H1 (cell line): Measurements from ENCODE around the gene CPLX1. TPM values are rescaled to one million over a fixed set of nuclear protein-coding genes. Genes with fewer than 3 reads are reported as not detected.
A peak's percentile ranks its signal among the peaks of the same experiment; 100 is the strongest.

Experiments
- CTCF ChIA-PET: fragments of 300-600 bp; sonication (Branson Sonifier 250); formaldehyde crosslinking; loops from one replicate; lab custom pipeline; 2021; ENCODE audit not compliant: partially characterized antibody; lab: Charles Lee
- POLR2A ChIA-PET: fragments of 300-600 bp; sonication (Branson Sonifier 250); formaldehyde crosslinking; loops from one replicate; lab custom pipeline; 2021; ENCODE audit warnings: inconsistent platforms; ENCODE audit not compliant: partially characterized antibody; lab: Charles Lee
- DNase-seq, 2 experiments: peaks; one replicate each; pipeline versions ENCODE4 v3.0.0 to v3.0.0-alpha.2; 2010 to 2022; ENCODE audit warnings: low spot score in 2 of 2, low read depth in 1 of 2, mixed read lengths in 1 of 2
- FAIRE-seq: peaks from 2 replicates; lab custom pipeline; 2011; peaks lifted over from hg19 to GRCh38; lab: Jason Lieb, UNC
- H2AFZ ChIP-seq: 2 replicates; pipeline ENCODE4 v1.8.1; 2012; ENCODE audit warnings: low read length, inconsistent platforms
- H2AK5ac ChIP-seq: 2 replicates; pipeline ENCODE4 v1.6.1; 2013; ENCODE audit warnings: low read depth, low read length
- H2BK120ac ChIP-seq: replicated peaks from 2 replicates; pipeline ENCODE3; 2013; ENCODE audit warnings: low read depth, low read length, inconsistent platforms
- H2BK12ac ChIP-seq: 2 replicates; pipeline ENCODE4 v1.6.1; 2013; ENCODE audit warnings: low read depth, low read length
- H2BK15ac ChIP-seq: 2 replicates; pipeline ENCODE4 v1.6.1; 2013; ENCODE audit warnings: low read length
- H2BK20ac ChIP-seq: 2 replicates; pipeline ENCODE4 v1.6.1; 2013; ENCODE audit warnings: low read length
- H2BK5ac ChIP-seq: 2 replicates; pipeline ENCODE4 v1.6.1; 2013; ENCODE audit warnings: low read depth, low read length
- H3K14ac ChIP-seq: 2 replicates; pipeline ENCODE4 v1.6.1; 2013; ENCODE audit warnings: inconsistent platforms; ENCODE audit not compliant: insufficient read length
- H3K18ac ChIP-seq: 2 replicates; pipeline ENCODE4 v1.6.1; 2013; ENCODE audit warnings: low read length; ENCODE audit errors: extremely low read depth
- H3K23ac ChIP-seq: 2 replicates; pipeline ENCODE4 v1.6.1; 2013; ENCODE audit warnings: inconsistent platforms; ENCODE audit not compliant: insufficient read length
- H3K23me2 ChIP-seq: 2 replicates; pipeline ENCODE4 v1.6.1; 2013; ENCODE audit warnings: low read depth, low read length
- H3K27ac ChIP-seq: 2 replicates; pipeline ENCODE4 v1.6.1; 2011; ENCODE audit warnings: low read depth, low read length, inconsistent platforms
- H3K27me3 ChIP-seq, 4 experiments: replicated peaks in 1 of 4; 1 replicate in 1 of 4; 2 replicates in 3 of 4; pipeline versions ENCODE4 v1.6.1 to v1.8.1; 2011 to 2013; ENCODE audit warnings: low read length in 3 of 4, mild to moderate bottlenecking in 3 of 4, inconsistent platforms in 2 of 4, mixed read lengths in 2 of 4, moderate library complexity in 1 of 4; ENCODE audit not compliant: control insufficient read depth in 3 of 4, insufficient read depth in 3 of 4; ENCODE audit errors: extremely low read depth in 1 of 4
- H3K36me3 ChIP-seq, 4 experiments: 2 replicates each; pipeline versions ENCODE4 v1.6.1 to v1.8.1; 2011 to 2013; ENCODE audit warnings: mild to moderate bottlenecking in 4 of 4, low read length in 3 of 4, moderate library complexity in 2 of 4, control low read depth in 1 of 4, inconsistent platforms in 1 of 4; ENCODE audit not compliant: insufficient read depth in 4 of 4, control insufficient read depth in 2 of 4
- H3K4ac ChIP-seq: replicated peaks from 2 replicates; pipeline ENCODE3; 2013; ENCODE audit warnings: low read length, low read depth, mixed read lengths, inconsistent platforms; ENCODE audit not compliant: insufficient read length
- H3K4me1 ChIP-seq, 4 experiments: replicated peaks in 1 of 4; 1 replicate in 1 of 4; 2 replicates in 3 of 4; pipeline versions ENCODE4 v1.6.1 to v1.8.1; 2011 to 2013; ENCODE audit warnings: low read length in 3 of 4, inconsistent platforms in 2 of 4, mixed read lengths in 1 of 4; ENCODE audit not compliant: insufficient read depth in 4 of 4, control insufficient read depth in 3 of 4
- H3K4me2 ChIP-seq, 2 experiments: 2 replicates each; pipeline versions ENCODE4 v1.6.1 to v1.8.1; 2011 to 2013; ENCODE audit warnings: low read depth in 2 of 2, low read length in 2 of 2, control low read depth in 1 of 2, inconsistent platforms in 1 of 2, mild to moderate bottlenecking in 1 of 2; ENCODE audit not compliant: insufficient read depth in 1 of 2
- H3K4me3 ChIP-seq, 4 experiments: fragments of 200-600, 300-600 bp in 1 of 4; sonication (generic), shearing (Covaris generic), sonication (Bioruptor Twin) in 1 of 4; 2 replicates each; pipeline versions ENCODE4 v1.5.1 to v1.8.1; 2011 to 2016; ENCODE audit warnings: low read length in 4 of 4, low read depth in 3 of 4, control low read depth in 2 of 4, inconsistent platforms in 2 of 4, mild to moderate bottlenecking in 2 of 4, mixed read lengths in 1 of 4, moderate library complexity in 1 of 4; ENCODE audit not compliant: insufficient read depth in 2 of 4; ENCODE audit errors: extremely low read depth in 1 of 4
- H3K56ac ChIP-seq: replicated peaks from 2 replicates; pipeline ENCODE3; 2013; ENCODE audit warnings: low read depth, mild to moderate bottlenecking, mixed read lengths, low read length, inconsistent platforms; ENCODE audit not compliant: insufficient read length
- H3K79me1 ChIP-seq: 2 replicates; pipeline ENCODE4 v1.6.1; 2013; ENCODE audit warnings: low read depth, low read length, control low read depth
- H3K79me2 ChIP-seq, 2 experiments: 2 replicates each; pipeline versions ENCODE4 v1.6.1 to v1.8.1; 2012 to 2013; ENCODE audit warnings: low read length in 2 of 2, mild to moderate bottlenecking in 2 of 2, inconsistent platforms in 1 of 2; ENCODE audit not compliant: insufficient read depth in 2 of 2, control insufficient read depth in 1 of 2
- H3K9ac ChIP-seq, 4 experiments: replicated peaks in 1 of 4; 1 replicate in 1 of 4; 2 replicates in 3 of 4; pipeline versions ENCODE4 v1.6.1 to v1.8.1; 2011 to 2013; ENCODE audit warnings: low read depth in 3 of 4, low read length in 3 of 4, control low read depth in 2 of 4, mild to moderate bottlenecking in 2 of 4, moderate library complexity in 2 of 4, inconsistent platforms in 1 of 4; ENCODE audit errors: extremely low read depth in 1 of 4
- H3K9me3 ChIP-seq, 2 experiments: 2 replicates each; pipeline versions ENCODE4 v1.6.1 to v1.8.1; 2012 to 2013; ENCODE audit warnings: mild to moderate bottlenecking in 2 of 2, moderate library complexity in 2 of 2, control low read depth in 1 of 2, inconsistent platforms in 1 of 2, low read depth in 1 of 2, low read length in 1 of 2, mixed read lengths in 1 of 2; ENCODE audit not compliant: insufficient read depth in 2 of 2
- H4K20me1 ChIP-seq, 2 experiments: replicated peaks in 1 of 2; 2 replicates each; pipeline versions ENCODE3 to v1.8.1; 2011 to 2013; ENCODE audit warnings: inconsistent platforms in 2 of 2, low read length in 2 of 2, mild to moderate bottlenecking in 1 of 2; ENCODE audit not compliant: insufficient read depth in 2 of 2, control insufficient read depth in 1 of 2
- H4K5ac ChIP-seq: 2 replicates; pipeline ENCODE4 v1.6.1; 2013; ENCODE audit warnings: low read length, low read depth, mixed read lengths, inconsistent platforms; ENCODE audit not compliant: insufficient read length
- H4K8ac ChIP-seq: 2 replicates; pipeline ENCODE4 v1.8.0; 2013; ENCODE audit warnings: mild to moderate bottlenecking, moderate library complexity, low read length, inconsistent platforms; ENCODE audit not compliant: insufficient read depth; ENCODE audit errors: extremely low read depth
- H4K91ac ChIP-seq: replicated peaks from 2 replicates; pipeline ENCODE3; 2013; ENCODE audit warnings: low read length, mixed read lengths, inconsistent platforms; ENCODE audit not compliant: insufficient read length
- BCL11A ChIP-seq, 2 experiments: IDR thresholded peaks; one replicate each; pipeline ENCODE4 v1.6.1; 2011; ENCODE audit warnings: low read depth in 2 of 2, low read length in 2 of 2, mild to moderate bottlenecking in 2 of 2
- CHD1 ChIP-seq: IDR thresholded peaks from 2 replicates; pipeline ENCODE4 v1.6.1; 2012; ENCODE audit warnings: low read depth, low read length, improper control_type of control experiment
- EGR1 ChIP-seq: IDR thresholded peaks from 2 replicates; pipeline ENCODE4 v1.6.1; 2011; ENCODE audit warnings: low read depth, low read length, borderline replicate concordance
- JUND ChIP-seq: IDR thresholded peaks from 2 replicates; pipeline ENCODE4 v1.6.1; 2011; ENCODE audit warnings: mild to moderate bottlenecking, improper control_type of control experiment, low read length
- NRF1 ChIP-seq: IDR thresholded peaks from 2 replicates; pipeline ENCODE4 v1.6.1; 2011; ENCODE audit warnings: mild to moderate bottlenecking, low read depth, low read length, improper control_type of control experiment
- POLR2A ChIP-seq, 2 experiments: IDR thresholded peaks; 1 replicate in 1 of 2; 2 replicates in 1 of 2; pipeline ENCODE4 v1.6.1; 2011; ENCODE audit warnings: low read depth in 2 of 2, low read length in 2 of 2, mild to moderate bottlenecking in 2 of 2; ENCODE audit errors: control extremely low read depth in 1 of 2
- RAD21 ChIP-seq, 2 experiments: IDR thresholded peaks in 1 of 2; conservative IDR thresholded peaks in 1 of 2; 2 replicates each; pipeline ENCODE4 v1.6.1; 2011; ENCODE audit warnings: low read depth in 2 of 2, low read length in 2 of 2, improper control_type of control experiment in 1 of 2, inconsistent platforms in 1 of 2, mild to moderate bottlenecking in 1 of 2, moderate library complexity in 1 of 2
- SIX5 ChIP-seq: IDR thresholded peaks from 2 replicates; pipeline ENCODE4 v1.6.1; 2011; ENCODE audit warnings: mild to moderate bottlenecking, low read depth, low read length
- SP2 ChIP-seq: IDR thresholded peaks from 2 replicates; pipeline ENCODE4 v1.6.1; 2012; ENCODE audit warnings: mild to moderate bottlenecking, low read length, inconsistent platforms
- SRF ChIP-seq: IDR thresholded peaks from 2 replicates; pipeline ENCODE4 v1.6.1; 2011; ENCODE audit warnings: mild to moderate bottlenecking, low read depth, low read length, moderate library complexity
- SUZ12 ChIP-seq: fragments of 200-600 bp; sonication (generic); IDR thresholded peaks from 2 replicates; pipeline ENCODE4 v1.6.1; 2012; ENCODE audit warnings: mild to moderate bottlenecking, inconsistent platforms, low read length, moderate library complexity, mixed read lengths
- TCF12 ChIP-seq: IDR thresholded peaks from 2 replicates; pipeline ENCODE4 v1.6.1; 2011; ENCODE audit warnings: low read depth, mild to moderate bottlenecking, low read length
- YY1 ChIP-seq: IDR thresholded peaks from 2 replicates; pipeline ENCODE4 v1.6.1; 2011; ENCODE audit warnings: low read depth, mild to moderate bottlenecking, low read length
- WGBS, 2 experiments: shearing (Covaris generic) in 1 of 2; methylation state at CpG; one replicate each; pipeline versions ENCODE4 v1.1.6 to v1.1.7; 2013 to 2015; ENCODE audit warnings: low lambda C conversion rate in 2 of 2, mixed read lengths in 2 of 2, inconsistent platforms in 1 of 2, low coverage in 1 of 2, missing lambda C conversion rate in 1 of 2; ENCODE audit not compliant: insufficient replicate concordance in 2 of 2, insufficient coverage in 1 of 2, insufficient read length in 1 of 2; ENCODE audit errors: extremely low coverage in 1 of 2, missing lambda C conversion rate in 1 of 2; 5-methylcytosine and 5-hydroxymethylcytosine counted together
- polyA plus RNA-seq, 7 experiments: library from polyadenylated mRNA; depleted of rRNA in 3 of 7; stranded (reverse) in 5 of 7; unstranded in 2 of 7; fragments of >200 nt in 5 of 7; fragments of 200-250 nt in 2 of 7; gene quantifications; 1 replicate in 5 of 7; 2 replicates in 1 of 7; 4 replicates in 1 of 7; pipeline versions ENCODE4 v1.2.1 to v1.2.3, GENCODE V29; 2011 to 2013; ENCODE audit warnings: missing spikeins in 2 of 7, mixed read lengths in 2 of 7
- total RNA-seq: library from RNA; stranded (reverse); fragmentation: NEBNext Ultra II Directional; extraction: Animal tissue kit (Norgen Biotek cat#: 25700); gene quantifications from 2 replicates; pipeline ENCODE4 v1.2.1, GENCODE V29; 2021

The CPLX1 gene
- total and polyA plus RNA-seq, 2 of the 8 experiments (the other 6 are each of a cell fraction or from before 2014, with no cell fraction given), result 0.32 to 0.56 TPM

GRCh38 chr4:818106-818921 lies 7.6 kb downstream of the CPLX1 start:
- POLR2A ChIA-PET, result no interaction called here
- FAIRE-seq (no peak), DNase-seq (no peak)
- Histone ChIP-seq H3K36me3 (no peaks in the 10 kb centered on the region), H4K91ac (no peak overlapping the region), H2AK5ac (no peak overlapping the region), H3K23ac (no peak overlapping the region), H4K5ac (no peak overlapping the region), H4K8ac (peak overlapping the region; percentile 51; the same call in 1 of the 2 replicates), H3K9ac (no peak overlapping the region), H3K4me1 (no peaks in the 10 kb centered on the region), H2BK15ac (no peak overlapping the region), H2BK120ac (no peak overlapping the region), H3K4me3 (no peak overlapping the region), H3K4me2 (no peak overlapping the region), H3K56ac (no peak overlapping the region), H3K27ac (no peak overlapping the region), H2BK12ac (no peak overlapping the region), H3K79me2 (no peaks in the 10 kb centered on the region), H3K79me1 (no peaks in the 10 kb centered on the region), H2AFZ (no peak overlapping the region), H3K27me3 (peaks cover 5 to 72% (median 45%) of the 10 kb centered on the region in 4 experiments), H3K14ac (no peak overlapping the region), H4K20me1 (peaks cover 2 to 6% of the 10 kb centered on the region in 2 experiments), H3K9me3 (no peaks in the 10 kb centered on the region), H3K4ac (no peak overlapping the region), H2BK5ac (no peak overlapping the region), H3K23me2 (no peaks in the 10 kb centered on the region), H2BK20ac (no peak overlapping the region), H3K18ac (no peak overlapping the region)
- TF ChIP-seq JUND (no peak), RAD21 (IDR thresholded peaks at IDR 0.05 in 1 of 2, conservative IDR thresholded peaks at IDR 0.05 in 1 of 2; ENCODE audit: low read depth in 2 of 2, low read length in 2 of 2) (no peak), SP2 (no peak), SIX5 (no peak), YY1 (no peak), SRF (no peak), POLR2A (IDR thresholded peaks at IDR 0.05; ENCODE audit: control extremely low read depth in 1 of 2, low read depth in 2 of 2, low read length in 2 of 2) (no peak), EGR1 (no peak), BCL11A (IDR thresholded peaks at IDR 0.05; ENCODE audit: low read depth in 2 of 2, low read length in 2 of 2) (no peak), SUZ12 (no peak), TCF12 (no peak), NRF1 (no peak), CHD1 (no peak)
- WGBS, 2 experiments, result 87% methylated on average over 35 of the region's 42 CpGs; no CpG with 5 or more reads in 1 of the 2 experiments
- CTCF ChIA-PET, result interaction anchor here (0.8 to 1.4 kb wide), 4 partner anchors 12 to 76 kb away, joined by 3 to 4 read pairs (median 3); no protein-coding TSS in a partner anchor
